Chondrocyte (in vitro differentiated cells): Measurements from ENCODE around the gene CDH22. TPM values are rescaled to one million over a fixed set of nuclear protein-coding genes. Genes with fewer than 3 reads are reported as not detected.

ENCODE experiments used
- DNase-seq: peaks from one replicate; pipeline ENCODE4 v3.0.0; 2021; ENCODE audit warnings: mixed read lengths, low spot score
- H3K27ac Mint-ChIP-seq: one replicate; pipeline ENCODE4 v1.8.0; 2021; ENCODE audit warnings: mild to moderate bottlenecking, moderate library complexity, mixed read lengths; ENCODE audit not compliant: unreplicated experiment
- H3K27me3 Mint-ChIP-seq: 2 replicates; pipeline ENCODE4 v1.8.0; 2021; ENCODE audit warnings: low read depth, mixed read lengths
- H3K36me3 Mint-ChIP-seq: 2 replicates; pipeline ENCODE4 v1.8.0; 2021; ENCODE audit warnings: low read depth, mixed read lengths
- H3K4me1 Mint-ChIP-seq: 2 replicates; pipeline ENCODE4 v1.8.0; 2021; ENCODE audit warnings: low read depth, mild to moderate bottlenecking, mixed read lengths
- H3K4me3 Mint-ChIP-seq: one replicate; pipeline ENCODE4 v1.8.0; 2021; ENCODE audit warnings: mild to moderate bottlenecking, moderate library complexity, mixed read lengths; ENCODE audit not compliant: unreplicated experiment
- H3K9me3 Mint-ChIP-seq: 2 replicates; pipeline ENCODE4 v1.8.0; 2021; ENCODE audit warnings: low read depth, mixed read lengths
- CTCF ChIP-seq: fragments of 200-600 bp; sonication (generic); IDR thresholded peaks from 2 replicates; pipeline ENCODE4 v1.5.0; 2021; ENCODE audit warnings: antibody characterized with exemption, mild to moderate bottlenecking, moderate library complexity
- total RNA-seq: library from RNA; stranded (reverse); gene quantifications from 3 replicates; pipeline ENCODE4 v1.2.1, GENCODE V29; 2021

The CDH22 gene
- total RNA-seq, 1 donor from 2014 or later: not detected

- DNase-seq: no peak
- peaks cover 38% of the 10 kb centered on the region for H3K27me3 Mint-ChIP-seq
- H3K4me1 Mint-ChIP-seq: no peaks in the 10 kb centered on the region
- no peaks in the 10 kb centered on the region for H3K9me3 Mint-ChIP-seq
- H3K27ac Mint-ChIP-seq: no peak overlapping the region
- TF ChIP-seq CTCF: no peak
- peaks cover 3% of the 10 kb centered on the region for H3K36me3 Mint-ChIP-seq
- no peak overlapping the region for H3K4me3 Mint-ChIP-seq
Measured at GRCh38 chr20:46333161-46333991, 25.1 kb upstream of the CDH22 start.

- Mint-ChIP-seq H3K4me1 (no peaks in the 10 kb centered on the region), H3K36me3 (peaks cover 3% of the 10 kb centered on the region), H3K4me3 (no peak overlapping the region), H3K27me3 (peaks cover 38% of the 10 kb centered on the region), H3K27ac (no peak overlapping the region), H3K9me3 (no peaks in the 10 kb centered on the region)
- DNase-seq: no peak
- no peak for TF ChIP-seq CTCF
Measured at GRCh38 chr20:46332373-46333160, 24.3 kb upstream of the CDH22 start.

GRCh38 chr20:46331611-46332361 lies 23.5 kb upstream of the CDH22 start:
- Mint-ChIP-seq H3K9me3 (no peaks in the 10 kb centered on the region), H3K36me3 (peaks cover 3% of the 10 kb centered on the region), H3K4me1 (no peaks in the 10 kb centered on the region), H3K27ac (no peak overlapping the region), H3K4me3 (no peak overlapping the region), H3K27me3 (peaks cover 40% of the 10 kb centered on the region)
- TF ChIP-seq CTCF: no peak
- no peak for DNase-seq

GRCh38 chr20:46330831-46331371 lies 22.6 kb upstream of the CDH22 start:
- H3K4me3 Mint-ChIP-seq: no peak overlapping the region
- H3K9me3 Mint-ChIP-seq: no peaks in the 10 kb centered on the region
- no peak overlapping the region for H3K27ac Mint-ChIP-seq
- DNase-seq: no peak
- H3K36me3 Mint-ChIP-seq: peaks cover 3% of the 10 kb centered on the region
- H3K27me3 Mint-ChIP-seq: peaks cover 46% of the 10 kb centered on the region
- no peak for TF ChIP-seq CTCF
- H3K4me1 Mint-ChIP-seq: no peaks in the 10 kb centered on the region
